ENCODE data around the gene C2orf76.

DNA sequence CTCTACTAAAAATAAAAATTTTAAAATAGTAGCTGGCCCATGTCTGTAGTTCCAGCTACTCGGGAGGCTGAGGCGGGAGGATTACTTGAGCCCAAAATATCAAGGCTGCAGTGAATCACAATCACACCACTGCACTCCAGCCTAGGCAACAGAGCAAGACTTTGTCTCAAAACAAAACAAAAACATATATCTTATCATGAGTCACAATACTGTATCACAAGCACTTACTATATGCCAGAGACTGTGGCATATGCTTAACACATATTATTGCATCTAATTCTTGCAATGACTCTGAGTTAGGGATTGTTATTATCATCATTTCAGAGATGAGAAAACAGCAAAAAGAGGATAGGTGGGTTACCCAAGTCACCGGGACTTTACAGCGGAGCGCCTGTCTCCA, 35.5 kb upstream of the C2orf76 start:
- TF ChIP-seq, protein P1, sequence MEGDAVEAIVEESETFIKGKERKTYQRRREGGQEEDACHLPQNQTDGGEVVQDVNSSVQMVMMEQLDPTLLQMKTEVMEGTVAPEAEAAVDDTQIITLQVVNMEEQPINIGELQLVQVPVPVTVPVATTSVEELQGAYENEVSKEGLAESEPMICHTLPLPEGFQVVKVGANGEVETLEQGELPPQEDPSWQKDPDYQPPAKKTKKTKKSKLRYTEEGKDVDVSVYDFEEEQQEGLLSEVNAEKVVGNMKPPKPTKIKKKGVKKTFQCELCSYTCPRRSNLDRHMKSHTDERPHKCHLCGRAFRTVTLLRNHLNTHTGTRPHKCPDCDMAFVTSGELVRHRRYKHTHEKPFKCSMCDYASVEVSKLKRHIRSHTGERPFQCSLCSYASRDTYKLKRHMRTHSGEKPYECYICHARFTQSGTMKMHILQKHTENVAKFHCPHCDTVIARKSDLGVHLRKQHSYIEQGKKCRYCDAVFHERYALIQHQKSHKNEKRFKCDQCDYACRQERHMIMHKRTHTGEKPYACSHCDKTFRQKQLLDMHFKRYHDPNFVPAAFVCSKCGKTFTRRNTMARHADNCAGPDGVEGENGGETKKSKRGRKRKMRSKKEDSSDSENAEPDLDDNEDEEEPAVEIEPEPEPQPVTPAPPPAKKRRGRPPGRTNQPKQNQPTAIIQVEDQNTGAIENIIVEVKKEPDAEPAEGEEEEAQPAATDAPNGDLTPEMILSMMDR (IDR thresholded peaks at IDR 0.05) = no peak
- TF ChIP-seq POLR2A (IDR thresholded peaks at IDR 0.05) = no peak
